ENCODE results near the gene AP1AR.

AP1AR gene

GRCh38 chr4:112230879-112231778, 458 bp upstream of the AP1AR start:
- peak; percentile 97 for DNase-seq (ENCODE audit: low read depth)
- TF ChIP-seq MYC (IDR thresholded peaks at IDR 0.05; ENCODE audit: low read depth, low read length), result peak; percentile 64; the same call in 1 of the 2 replicates
- TF ChIP-seq MAX (IDR thresholded peaks at IDR 0.05; ENCODE audit: low read depth, low read length), result peak; percentile 49; the same call in 1 of the 2 replicates
- TF ChIP-seq POLR2A (IDR thresholded peaks at IDR 0.05; ENCODE audit: extremely low read depth, insufficient read length), result peak; percentile 43
- TF ChIP-seq CTCF (IDR thresholded peaks at IDR 0.05; ENCODE audit: low read depth, low read length), result no peak

GRCh38 chr4:112234952-112235609, 3.5 kb downstream of the AP1AR start:
- peak; percentile 72 for DNase-seq (ENCODE audit: low read depth)
- H3K4me3 ChIP-seq (ENCODE audit: low read depth, low read length), result no peak overlapping the region

More at GRCh38 chr4:112230879-112231778, 458 bp upstream of the AP1AR start:
- H3K4me3 ChIP-seq (ENCODE audit: low read depth, low read length), result peak overlapping the region; percentile 95

GRCh38 chr4:112236040-112236439, 4.5 kb downstream of the AP1AR start:
- H3K4me3 ChIP-seq (ENCODE audit: low read depth, low read length), result no peak overlapping the region
- no peak for DNase-seq (ENCODE audit: low read depth)
- TF ChIP-seq MYC (IDR thresholded peaks at IDR 0.05; ENCODE audit: low read depth, low read length) (no peak), CTCF (IDR thresholded peaks at IDR 0.05; ENCODE audit: low read depth, low read length) (no peak), MAX (IDR thresholded peaks at IDR 0.05; ENCODE audit: low read depth, low read length) (no peak), POLR2A (IDR thresholded peaks at IDR 0.05; ENCODE audit: extremely low read depth, insufficient read length) (no peak)

More at GRCh38 chr4:112234952-112235609, 3.5 kb downstream of the AP1AR start:
- TF ChIP-seq CTCF (IDR thresholded peaks at IDR 0.05; ENCODE audit: low read depth, low read length) (peak; percentile 80), MYC (IDR thresholded peaks at IDR 0.05; ENCODE audit: low read depth, low read length) (no peak)

- no peak for DNase-seq (ENCODE audit: low read depth)
- TF ChIP-seq POLR2A (IDR thresholded peaks at IDR 0.05; ENCODE audit: extremely low read depth, insufficient read length) (no peak), CTCF (IDR thresholded peaks at IDR 0.05; ENCODE audit: low read depth, low read length) (no peak)
- no peak overlapping the region for H3K4me3 ChIP-seq (ENCODE audit: low read depth, low read length)
Measured at GRCh38 chr4:112238833-112239232, 7.2 kb downstream of the AP1AR start.

- no peak for DNase-seq (ENCODE audit: low read depth)
- TF ChIP-seq POLR2A (IDR thresholded peaks at IDR 0.05; ENCODE audit: extremely low read depth, insufficient read length) (no peak), MYC (IDR thresholded peaks at IDR 0.05; ENCODE audit: low read depth, low read length) (no peak), CTCF (IDR thresholded peaks at IDR 0.05; ENCODE audit: low read depth, low read length) (no peak), MAX (IDR thresholded peaks at IDR 0.05; ENCODE audit: low read depth, low read length) (no peak)
- no peak overlapping the region for H3K4me3 ChIP-seq (ENCODE audit: low read depth, low read length)
Measured at GRCh38 chr4:112245383-112245782, 13.8 kb downstream of the AP1AR start.
